Right renal pelvis (tissue), 4 donors: Measurements from ENCODE around the gene WLS. TPM values are rescaled to one million over a fixed set of nuclear protein-coding genes. Genes with fewer than 3 reads are reported as not detected.

Experiments
- DNase-seq, 4 donors: peaks; one replicate each; pipeline ENCODE4 v3.0.0-alpha.2; 2013; ENCODE audit warnings: low read depth in 4 of 4, low spot score in 3 of 4, missing footprints in 1 of 4
- polyA plus RNA-seq, 4 donors: library from polyadenylated mRNA; unstranded; fragments of 120-200 nt; gene quantifications; one replicate each; pipeline ENCODE4 v1.2.1, GENCODE V29; 2013; ENCODE audit not compliant: insufficient read length in 4 of 4

WLS gene
- polyA plus RNA-seq, 4 donors: 136 to 189 (median 171) TPM

DNA sequence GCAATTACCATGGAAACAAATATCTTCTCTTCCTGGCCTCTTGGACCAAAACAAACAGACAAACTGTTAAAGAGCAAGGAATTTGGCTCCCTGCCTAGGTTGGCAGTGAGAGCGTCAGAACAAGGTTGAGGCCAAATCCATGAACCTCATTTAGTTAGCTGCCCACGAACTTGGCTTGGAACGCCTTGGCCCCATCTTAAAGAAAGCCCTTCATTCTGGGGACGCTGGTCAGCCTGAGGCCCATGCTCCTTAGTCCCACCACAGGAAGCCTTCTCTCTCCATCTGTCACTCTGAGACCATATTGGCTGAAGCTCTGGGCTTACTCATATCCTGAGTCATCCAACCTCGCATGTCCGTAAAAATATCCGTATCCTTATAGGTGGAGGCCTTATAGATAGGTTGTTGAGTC, 119.5 kb downstream of the WLS start:
- no peak for DNase-seq

DNA sequence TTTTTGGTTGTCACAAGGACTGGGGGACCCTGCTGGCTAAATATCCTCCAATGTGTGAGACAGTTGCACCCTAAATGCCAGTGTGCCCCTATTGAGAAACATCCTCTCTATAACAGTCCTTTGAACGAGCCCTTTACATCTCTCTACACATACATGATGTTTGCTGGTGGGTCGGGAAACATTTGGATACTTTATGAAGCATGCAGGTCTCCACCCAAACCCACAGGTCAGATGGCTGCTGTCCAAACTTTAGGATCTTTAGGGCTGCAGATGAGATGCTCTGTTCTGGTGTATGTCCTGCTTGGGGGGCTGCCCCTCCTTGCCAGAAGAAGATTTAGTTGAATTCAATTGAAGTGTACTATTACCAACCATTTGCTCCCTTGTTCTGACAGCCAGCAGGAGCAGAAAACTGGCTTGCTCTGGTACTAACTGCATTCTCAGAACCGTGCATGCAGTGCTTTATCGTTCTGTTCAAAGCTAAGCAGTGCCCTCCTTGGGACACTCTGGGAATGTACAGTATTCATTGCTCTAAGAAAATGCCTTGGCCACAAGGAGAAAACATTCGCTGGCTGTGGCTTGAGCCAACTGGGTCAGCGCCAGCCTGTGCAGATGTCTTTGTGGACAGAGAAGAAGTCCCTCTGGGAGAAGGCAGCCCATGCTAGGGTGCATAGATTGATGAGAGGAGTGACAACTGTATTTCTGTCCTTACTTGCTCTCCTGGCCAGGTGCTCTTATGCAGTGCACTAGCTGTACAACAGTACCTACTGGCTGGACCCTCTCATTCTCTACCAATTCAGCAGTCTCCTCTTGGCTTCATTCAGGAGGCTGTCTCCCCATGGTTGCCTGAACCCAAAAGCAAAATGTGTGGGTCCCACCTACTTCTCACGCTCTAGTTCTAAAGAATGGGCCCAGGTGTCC, 120.5 kb downstream of the WLS start:
- peak in 3 of 4 donors; percentile 47 to 67 (median 66) for DNase-seq

DNA sequence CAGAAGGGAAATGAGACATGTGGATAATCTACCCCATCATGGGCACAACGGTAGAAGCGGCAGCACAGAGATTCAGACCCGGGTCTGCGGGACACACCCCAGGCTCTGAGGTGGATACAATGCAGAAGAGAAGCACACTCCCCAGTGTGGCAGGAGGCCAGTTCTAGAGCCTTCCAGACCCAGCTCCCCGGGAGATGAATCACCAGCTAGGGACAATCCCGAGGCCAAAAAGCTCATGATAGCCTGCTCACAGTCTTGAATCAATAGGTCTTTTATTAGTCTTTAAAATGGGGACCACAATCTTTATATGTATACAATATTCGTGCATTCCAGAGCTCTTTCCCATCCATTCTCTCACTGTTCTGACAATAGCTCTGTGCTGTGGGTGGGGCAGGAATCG, 124.6 kb downstream of the WLS start:
- DNase-seq: no peak

DNA sequence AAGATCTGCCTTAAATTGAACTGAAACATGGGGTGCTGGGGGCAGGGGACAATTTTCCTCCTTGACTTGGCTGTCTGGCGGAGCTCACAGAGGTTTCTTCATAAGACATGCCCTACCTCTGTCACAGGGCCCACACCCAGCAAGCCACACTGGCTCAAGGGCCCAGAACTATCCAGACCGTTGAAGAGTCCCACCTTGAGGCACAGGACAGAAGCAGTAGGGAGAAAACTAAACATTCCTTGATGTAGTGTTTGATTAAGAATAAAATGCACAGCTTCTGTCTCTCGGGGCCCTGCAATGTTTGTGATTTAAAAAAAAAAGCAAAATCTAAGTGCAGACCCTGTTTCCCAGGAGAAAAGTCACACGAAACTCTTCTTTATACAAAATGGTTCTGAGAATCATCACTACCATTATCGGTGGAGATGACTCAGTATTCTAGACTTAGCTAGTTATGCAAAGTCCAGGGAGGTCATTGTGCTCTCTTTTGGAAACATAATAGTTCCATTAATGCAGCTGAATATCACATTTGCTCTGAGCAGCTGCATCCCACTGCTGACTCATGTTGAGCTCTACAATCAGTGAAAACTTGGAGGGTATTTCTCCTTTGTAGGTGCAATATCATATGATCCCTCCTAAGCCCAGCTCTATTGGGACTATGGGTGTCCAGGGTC, 128.3 kb downstream of the WLS start:
- DNase-seq: no peak

DNA sequence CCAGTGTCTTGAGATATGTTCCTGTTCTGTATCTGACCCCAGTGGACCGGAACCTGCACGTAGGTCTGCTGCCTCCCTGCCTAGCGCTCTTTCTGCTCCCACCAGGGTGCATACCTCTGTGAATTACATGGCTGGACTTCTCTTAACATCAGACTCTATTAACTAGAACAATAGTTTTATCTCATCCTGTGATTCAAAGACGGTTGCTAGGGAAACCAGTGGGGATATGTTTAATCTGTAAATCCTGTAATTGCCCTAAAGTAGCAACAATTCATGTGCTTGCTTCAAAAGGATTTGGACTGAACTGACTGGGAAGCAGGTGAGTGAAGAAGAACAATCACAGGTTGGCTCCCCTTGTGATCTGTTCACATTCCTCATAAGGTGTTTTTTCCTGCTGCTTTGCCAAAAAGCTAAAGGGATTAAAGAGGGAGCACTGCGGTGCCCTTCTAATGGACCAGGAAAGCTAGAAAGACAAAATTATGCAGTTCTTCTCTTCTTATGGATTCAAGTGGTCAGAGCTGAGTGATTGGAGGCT, 129.2 kb downstream of the WLS start:
- DNase-seq: no peak

DNA sequence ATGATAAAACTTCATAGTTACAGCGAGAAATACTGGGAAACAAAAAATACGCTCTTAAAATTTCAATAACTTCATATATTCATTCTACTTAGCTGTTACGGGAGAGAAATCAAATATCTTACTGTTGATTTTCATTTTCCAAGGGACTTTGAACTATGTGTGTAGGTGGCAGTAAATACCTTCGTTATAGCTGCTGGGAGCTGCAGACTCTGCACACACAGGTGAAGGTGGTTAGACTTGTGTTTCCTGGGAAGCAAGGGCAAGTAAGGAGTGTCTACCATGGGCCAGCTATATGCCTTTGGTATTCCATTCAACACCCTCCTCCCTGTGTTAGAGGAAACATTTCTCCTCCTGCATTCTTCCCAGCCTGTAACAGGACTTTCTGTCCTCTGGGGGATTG, 130.5 kb downstream of the WLS start:
- DNase-seq: no peak

DNA sequence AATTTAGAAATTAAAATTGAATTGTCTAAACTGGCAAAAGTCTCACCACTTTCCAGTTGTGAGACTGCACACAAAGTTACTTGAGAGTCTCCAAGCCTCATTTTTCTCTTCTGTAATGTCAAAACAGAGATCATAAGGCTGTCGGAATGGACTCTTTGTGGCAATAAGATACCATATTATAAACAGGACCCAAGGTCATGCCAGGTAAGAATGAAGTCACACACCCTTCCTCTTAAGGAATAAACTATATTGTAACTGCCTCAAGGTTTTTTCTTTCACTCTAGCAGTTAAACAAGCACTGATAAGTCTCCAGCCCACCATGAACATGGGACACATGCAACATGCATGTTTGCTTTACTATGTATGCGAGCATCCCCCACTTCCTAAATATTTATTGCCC, 131.8 kb downstream of the WLS start:
- DNase-seq: no peak

DNA sequence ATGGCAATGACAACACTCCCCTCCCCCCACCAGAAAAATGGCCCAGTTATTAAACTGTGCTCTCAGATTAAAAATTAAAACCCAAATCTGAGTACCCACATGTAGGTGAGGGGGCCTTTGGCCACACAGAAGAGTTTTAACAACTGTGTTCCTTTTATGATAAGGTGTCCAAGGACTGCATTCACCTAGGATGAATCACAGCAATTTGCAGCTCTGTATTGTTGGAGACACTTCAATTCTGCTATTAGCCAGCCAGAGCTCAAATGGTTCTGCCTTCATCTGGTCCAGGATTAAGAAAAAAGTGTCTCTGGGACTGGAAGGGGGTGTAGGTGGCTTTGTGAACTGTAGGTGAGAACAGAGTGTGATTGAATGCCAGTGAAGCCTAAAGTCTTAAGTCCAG, 138.6 kb downstream of the WLS start:
- no peak for DNase-seq

DNA sequence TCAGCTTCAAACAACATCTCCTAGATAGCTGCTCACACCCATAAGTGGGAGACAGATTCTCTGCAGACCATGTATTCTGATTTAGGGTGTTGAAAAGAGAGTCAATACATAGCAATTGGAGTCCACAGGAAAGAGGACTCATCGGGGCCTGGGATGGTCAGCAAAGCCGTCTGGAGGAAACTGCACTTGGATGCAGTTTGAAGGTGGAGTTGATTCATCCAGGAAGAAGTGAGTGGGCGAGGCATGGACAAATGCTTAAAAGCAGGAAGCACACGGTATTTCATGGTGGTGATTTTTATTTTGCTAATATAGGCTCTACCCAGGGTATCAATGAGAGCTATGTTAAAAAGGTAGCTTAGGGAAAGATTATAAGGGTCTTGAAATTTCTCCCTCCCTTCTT, 145.1 kb downstream of the WLS start:
- no peak for DNase-seq

DNA sequence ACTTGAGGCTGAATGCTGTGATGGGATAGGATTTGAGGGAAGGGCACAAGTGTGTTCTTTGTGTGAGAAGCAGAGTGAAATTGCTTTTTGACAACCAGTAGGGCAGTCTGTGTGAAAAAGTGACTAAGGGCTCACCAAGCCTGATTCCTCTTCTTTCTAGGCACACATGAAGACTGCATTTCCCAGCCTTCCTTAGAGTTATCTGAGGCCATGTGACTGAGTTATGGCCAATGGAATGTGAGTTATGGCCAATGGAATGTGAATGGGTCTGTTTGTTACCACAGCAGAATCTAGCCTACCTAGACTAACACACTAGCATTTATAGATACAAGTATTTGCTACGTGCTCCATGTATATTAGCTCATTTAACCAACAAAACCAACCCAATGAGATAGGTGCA, 146.6 kb downstream of the WLS start:
- no peak for DNase-seq

DNA sequence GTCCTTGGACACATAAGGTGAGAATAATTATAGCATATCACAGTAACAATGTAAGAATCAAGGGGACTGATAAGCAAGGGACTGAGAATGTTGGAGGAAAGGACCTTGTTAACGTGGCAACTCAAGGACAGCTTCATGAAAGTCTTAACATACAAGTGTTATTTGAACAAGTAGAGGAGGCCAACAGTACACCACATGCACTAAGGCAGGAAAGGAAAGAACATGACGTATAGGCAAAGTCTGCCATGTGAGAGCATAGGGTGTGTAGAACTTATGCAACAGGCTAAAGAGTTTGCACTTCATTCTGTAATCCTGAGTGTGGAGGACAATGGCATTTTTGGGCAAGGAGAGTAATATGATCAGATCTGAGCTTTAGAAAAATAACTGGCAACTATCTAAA, 148.6 kb downstream of the WLS start:
- no peak for DNase-seq

DNA sequence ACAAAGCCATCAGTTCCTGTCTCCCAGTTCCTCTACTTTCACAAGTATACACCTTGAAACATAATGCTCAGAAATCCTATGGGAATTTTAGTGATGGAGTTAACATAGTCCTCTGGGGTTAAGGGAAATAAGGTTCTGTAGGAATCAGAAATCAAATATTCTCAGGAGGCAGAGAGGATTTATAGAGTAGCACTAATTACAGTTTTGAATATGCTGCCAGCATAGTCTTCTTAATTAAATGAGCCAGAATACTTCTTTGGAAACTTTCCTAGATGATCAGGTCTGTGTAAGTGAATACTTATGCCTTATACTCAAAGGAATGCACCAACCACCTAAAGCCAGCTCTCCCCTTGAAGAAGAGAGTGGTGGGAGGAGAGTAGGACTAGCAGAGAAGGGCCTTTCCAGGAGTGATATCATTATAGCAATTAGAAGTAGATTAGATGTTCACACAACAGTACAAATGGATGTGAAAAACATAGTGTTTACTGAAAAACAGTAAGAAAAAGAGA, 150.5 kb downstream of the WLS start:
- DNase-seq: no peak

DNA sequence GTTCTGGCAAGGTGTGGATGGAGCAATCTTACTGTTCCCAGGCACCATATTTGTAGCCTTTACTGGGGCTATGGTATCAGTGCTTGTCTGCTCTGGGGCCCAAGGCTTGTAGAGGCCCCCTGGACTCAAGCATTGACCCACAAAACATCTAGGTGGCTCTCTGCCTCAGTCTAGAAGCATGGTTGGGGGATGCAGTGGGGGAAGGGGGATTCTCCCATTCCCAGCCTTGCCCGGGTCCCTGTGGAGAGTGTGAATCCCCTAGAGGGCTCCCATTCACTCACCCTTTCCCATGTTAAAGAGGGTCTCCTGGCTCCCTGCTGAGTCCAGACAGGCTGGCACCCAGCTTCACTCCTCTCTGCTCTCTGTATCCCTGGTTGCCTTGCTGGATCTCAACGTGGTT, 153.7 kb downstream of the WLS start:
- DNase-seq: no peak

Other genes starting within 250 kb of the WLS start
- 1 to 10 TPM; 1.6 to 3.2 (median 2.5) TPM for gene DIRAS3, start 181.9 kb downstream of the WLS start, polyA plus RNA-seq
- gene RPE65, start 217.4 kb upstream of the WLS start, polyA plus RNA-seq: under 1 TPM in 3 of 4 donors, not detected in 1; 0.08 to 0.19 (median 0.11) TPM